ENCODE data around the gene MYO15B.

The MYO15B gene

GRCh38 chr17:75667825-75668224 lies 80.2 kb downstream of the MYO15B start:
- no peaks in the 10 kb centered on the region for H3K27me3 Mint-ChIP-seq
- H3K4me1 Mint-ChIP-seq: peaks cover 26% of the 10 kb centered on the region
- H3K36me3 Mint-ChIP-seq (ENCODE audit: insufficient read depth): peaks cover 41% of the 10 kb centered on the region
- H3K9me3 Mint-ChIP-seq: no peaks in the 10 kb centered on the region
- H3K27ac Mint-ChIP-seq (ENCODE audit: low read depth): no peak overlapping the region
- ATAC-seq (replicated peaks; ENCODE audit: extremely low read depth, poor library complexity, severe bottlenecking) (no peak), DNase-seq (ENCODE audit: low spot score in 2 of 2) (no peak)
- no peak overlapping the region for H3K4me3 Mint-ChIP-seq

- no peak for ATAC-seq (replicated peaks; ENCODE audit: extremely low read depth, poor library complexity, severe bottlenecking)
Measured at GRCh38 chr17:75668489-75668888, 80.9 kb downstream of the MYO15B start.

GRCh38 chr17:75670868-75671267 lies 83.3 kb downstream of the MYO15B start:
- ATAC-seq (replicated peaks; ENCODE audit: extremely low read depth, poor library complexity, severe bottlenecking) (no peak), DNase-seq (ENCODE audit: low spot score in 2 of 2) (no peak)
- H3K4me1 Mint-ChIP-seq: peaks cover 29% of the 10 kb centered on the region
- H3K36me3 Mint-ChIP-seq (ENCODE audit: insufficient read depth): peaks cover 54% of the 10 kb centered on the region
- H3K4me3 Mint-ChIP-seq: no peak overlapping the region
- H3K27me3 Mint-ChIP-seq: no peaks in the 10 kb centered on the region
- no peak overlapping the region for H3K27ac Mint-ChIP-seq (ENCODE audit: low read depth)
- H3K9me3 Mint-ChIP-seq: no peaks in the 10 kb centered on the region

More at GRCh38 chr17:75668489-75668888, 80.9 kb downstream of the MYO15B start:
- Mint-ChIP-seq H3K27ac (ENCODE audit: low read depth) (no peak overlapping the region), H3K4me3 (no peak overlapping the region), H3K27me3 (no peaks in the 10 kb centered on the region), H3K4me1 (peaks cover 26% of the 10 kb centered on the region), H3K36me3 (ENCODE audit: insufficient read depth) (peaks cover 47% of the 10 kb centered on the region), H3K9me3 (no peaks in the 10 kb centered on the region)
- no peak for DNase-seq (ENCODE audit: low spot score in 2 of 2)

- Mint-ChIP-seq H3K27ac (ENCODE audit: low read depth) (no peak overlapping the region), H3K36me3 (ENCODE audit: insufficient read depth) (peaks cover 57% of the 10 kb centered on the region), H3K9me3 (no peaks in the 10 kb centered on the region), H3K4me3 (no peak overlapping the region), H3K4me1 (peaks cover 25% of the 10 kb centered on the region), H3K27me3 (no peaks in the 10 kb centered on the region)
- no peak for DNase-seq (ENCODE audit: low spot score in 2 of 2)
- ATAC-seq (replicated peaks; ENCODE audit: extremely low read depth, poor library complexity, severe bottlenecking): no peak
Measured at GRCh38 chr17:75672011-75672410, 84.4 kb downstream of the MYO15B start.

GRCh38 chr17:75673487-75673886 lies 85.9 kb downstream of the MYO15B start:
- H3K4me3 Mint-ChIP-seq: no peak overlapping the region
- no peak overlapping the region for H3K27ac Mint-ChIP-seq (ENCODE audit: low read depth)
- peaks cover 21% of the 10 kb centered on the region for H3K4me1 Mint-ChIP-seq
- no peak for DNase-seq (ENCODE audit: low spot score in 2 of 2)
- ATAC-seq (replicated peaks; ENCODE audit: extremely low read depth, poor library complexity, severe bottlenecking): no peak
- H3K9me3 Mint-ChIP-seq: no peaks in the 10 kb centered on the region
- H3K27me3 Mint-ChIP-seq: no peaks in the 10 kb centered on the region
- H3K36me3 Mint-ChIP-seq (ENCODE audit: insufficient read depth): peaks cover 58% of the 10 kb centered on the region

All from central memory CD8-positive, alpha-beta T cell (primary cell).